Measurements from ENCODE around the gene CEP112. TPM values are rescaled to one million over a fixed set of nuclear protein-coding genes. Genes with fewer than 3 reads are reported as not detected.

The CEP112 gene
- total RNA-seq, 1 donor from 2014 or later = 20.1 TPM

- no peaks in the 10 kb centered on the region for H3K36me3 ChIP-seq
- no peak for TF ChIP-seq POLR2AphosphoS5 (IDR thresholded peaks at IDR 0.05; ENCODE audit: insufficient read depth in 1 of 2, low read depth in 1 of 2)
- no peak for TF ChIP-seq CTCF (IDR thresholded peaks at IDR 0.05)
- TF ChIP-seq POLR2A (IDR thresholded peaks at IDR 0.05) = no peak
- intact Hi-C loops (cut with DNase I) = no loop called here
- no peak overlapping the region for H3K27ac ChIP-seq
- H3K4me3 ChIP-seq = no peak overlapping the region
- no peaks in the 10 kb centered on the region for H3K4me1 ChIP-seq
- no peak for DNase-seq (ENCODE audit: extremely low spot score in 2 of 2)
- no peaks in the 10 kb centered on the region for H3K27me3 ChIP-seq
- peaks cover 4% of the 10 kb centered on the region for H3K9me3 ChIP-seq
These were observed 170.2 kb downstream of the CEP112 start for GRCh38 chr17:66021757-66022156.

GRCh38 chr17:66018786-66019185 is 173.1 kb downstream of the CEP112 start:
- H3K27me3 ChIP-seq = no peaks in the 10 kb centered on the region
- no peaks in the 10 kb centered on the region for H3K4me1 ChIP-seq
- no peaks in the 10 kb centered on the region for H3K9me3 ChIP-seq
- intact Hi-C loops (cut with DNase I) = no loop called here
- DNase-seq (ENCODE audit: extremely low spot score in 2 of 2) = no peak
- TF ChIP-seq POLR2A (IDR thresholded peaks at IDR 0.05) (no peak), POLR2AphosphoS5 (IDR thresholded peaks at IDR 0.05; ENCODE audit: insufficient read depth in 1 of 2, low read depth in 1 of 2) (no peak), CTCF (IDR thresholded peaks at IDR 0.05) (no peak)
- H3K36me3 ChIP-seq = no peaks in the 10 kb centered on the region
- no peak overlapping the region for H3K4me3 ChIP-seq
- H3K27ac ChIP-seq = no peak overlapping the region

- DNase-seq (ENCODE audit: extremely low spot score in 2 of 2) = no peak
- intact Hi-C loops (cut with DNase I) = no loop called here
- Histone ChIP-seq H3K27me3 (no peaks in the 10 kb centered on the region), H3K27ac (no peak overlapping the region), H3K4me1 (no peaks in the 10 kb centered on the region), H3K9me3 (no peaks in the 10 kb centered on the region), H3K36me3 (no peaks in the 10 kb centered on the region), H3K4me3 (no peak overlapping the region)
- no peak for TF ChIP-seq CTCF (IDR thresholded peaks at IDR 0.05)
- TF ChIP-seq POLR2AphosphoS5 (IDR thresholded peaks at IDR 0.05; ENCODE audit: insufficient read depth in 1 of 2, low read depth in 1 of 2) = no peak
- no peak for TF ChIP-seq POLR2A (IDR thresholded peaks at IDR 0.05)
These were observed 175.7 kb downstream of the CEP112 start for GRCh38 chr17:66016231-66016630.

GRCh38 chr17:66008680-66009079 is 183.3 kb downstream of the CEP112 start:
- no peak for TF ChIP-seq POLR2A (IDR thresholded peaks at IDR 0.05)
- TF ChIP-seq CTCF (IDR thresholded peaks at IDR 0.05) = no peak
- TF ChIP-seq POLR2AphosphoS5 (IDR thresholded peaks at IDR 0.05; ENCODE audit: insufficient read depth in 1 of 2, low read depth in 1 of 2) = no peak
- Histone ChIP-seq H3K9me3 (no peaks in the 10 kb centered on the region), H3K27ac (no peak overlapping the region), H3K27me3 (no peaks in the 10 kb centered on the region), H3K36me3 (no peaks in the 10 kb centered on the region), H3K4me3 (no peak overlapping the region), H3K4me1 (no peaks in the 10 kb centered on the region)
- intact Hi-C loops (cut with DNase I) = no loop called here
- no peak for DNase-seq (ENCODE audit: extremely low spot score in 2 of 2)

- TF ChIP-seq POLR2AphosphoS5 (IDR thresholded peaks at IDR 0.05; ENCODE audit: insufficient read depth in 1 of 2, low read depth in 1 of 2) (no peak), CTCF (IDR thresholded peaks at IDR 0.05) (no peak), POLR2A (IDR thresholded peaks at IDR 0.05) (no peak)
- no peaks in the 10 kb centered on the region for H3K4me1 ChIP-seq
These were observed 185.3 kb downstream of the CEP112 start for GRCh38 chr17:66006654-66007053.

More at GRCh38 chr17:66006654-66007053, 185.3 kb downstream of the CEP112 start:
- Histone ChIP-seq H3K36me3 (no peaks in the 10 kb centered on the region), H3K27ac (no peak overlapping the region), H3K27me3 (no peaks in the 10 kb centered on the region), H3K9me3 (no peaks in the 10 kb centered on the region), H3K4me3 (no peak overlapping the region)
- no peak for DNase-seq (ENCODE audit: extremely low spot score in 2 of 2)
- intact Hi-C loops (cut with DNase I) = no loop called here

Measured in vagina (tissue), 2 donors.